ENCODE data around the gene SPTBN1.

GRCh38 chr2:54671010-54671409, 214.9 kb downstream of the SPTBN1 start:
- TF ChIP-seq CTCF (conservative IDR thresholded peaks at IDR 0.05), result no peak
- no peak for TF ChIP-seq EZH2 (IDR thresholded peaks at IDR 0.05; ENCODE audit: low read depth)

Data from PC-9 (cell line).